Smooth muscle cell of the brain vasculature (primary cell): ENCODE measurements around the gene SLMAP.
A peak's percentile ranks its signal among the peaks of the same experiment; 100 is the strongest.
"Not testable (repeated sequence)": the region's sequence is repeated elsewhere in the genome, so short reads cannot be mapped to it uniquely, and the experiment has no call there.

Experiments used
- DNase-seq: peaks from one replicate; pipeline ENCODE4 v3.0.0-alpha.2; 2012; ENCODE audit warnings: low read depth, low spot score

SLMAP gene

GRCh38 chr3:57827757-57828156, 71.6 kb downstream of the SLMAP start:
- DNase-seq = no peak

DNA sequence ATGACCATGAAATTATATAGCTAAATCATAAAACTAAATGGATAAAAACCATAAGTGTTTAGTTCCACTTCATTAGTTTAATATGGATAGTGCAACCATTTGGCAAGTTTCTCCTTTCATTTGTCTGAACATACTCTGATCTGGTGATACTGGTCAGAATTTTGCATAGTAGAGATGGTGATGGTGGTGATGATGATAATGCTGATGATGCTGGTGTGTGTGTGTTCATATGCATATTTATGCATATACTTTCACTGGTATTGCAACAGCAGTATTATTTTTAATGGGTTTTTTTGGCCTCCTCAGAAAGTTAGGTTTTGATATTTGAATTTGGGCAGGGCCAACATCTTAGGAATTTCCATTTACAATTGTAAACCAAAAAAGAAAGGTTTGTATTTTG, 76.4 kb downstream of the SLMAP start:
- DNase-seq = no peak

GRCh38 chr3:57832900-57833313, 76.8 kb downstream of the SLMAP start:
- no peak for DNase-seq

DNA sequence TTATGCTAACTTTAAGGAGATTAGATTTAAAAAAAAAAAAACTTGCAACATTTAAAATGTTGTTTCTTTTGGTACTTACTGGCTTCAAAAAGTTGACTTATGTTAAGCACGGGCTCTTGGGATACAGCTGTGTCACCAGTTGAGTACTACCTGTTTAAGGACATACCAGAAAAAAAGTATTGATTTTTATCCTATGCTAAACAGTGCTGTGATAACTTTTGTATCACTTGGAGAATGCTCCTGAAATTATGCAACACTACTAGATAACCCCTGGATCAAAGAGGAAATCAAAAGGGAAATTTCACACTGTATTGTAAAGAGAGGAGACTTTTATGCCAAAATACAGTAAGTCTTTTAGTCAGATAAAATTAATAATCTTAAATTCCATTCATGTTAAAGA, 77.7 kb downstream of the SLMAP start:
- DNase-seq = no peak

DNA sequence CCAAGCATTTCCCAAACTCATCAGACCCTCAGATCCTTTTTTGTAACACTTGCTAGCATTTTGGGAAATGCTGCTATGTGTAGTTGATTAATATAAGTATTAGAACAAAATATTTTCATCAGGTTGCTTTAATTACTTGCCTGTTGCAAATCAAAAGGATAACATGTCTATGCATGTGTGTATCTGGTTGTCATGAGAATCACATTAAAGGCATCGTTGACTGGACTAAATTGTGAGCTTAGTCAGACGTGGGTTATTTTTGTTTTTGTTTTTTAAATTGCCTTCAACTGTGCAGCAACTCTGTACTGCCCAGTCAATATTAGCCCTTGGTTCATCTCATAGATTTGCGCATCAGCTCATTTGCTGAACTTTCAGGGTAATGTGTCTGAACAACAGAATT, 81.6 kb downstream of the SLMAP start:
- no peak for DNase-seq

- DNase-seq = no peak
These were observed 82.5 kb downstream of the SLMAP start for GRCh38 chr3:57838627-57839026.

DNA sequence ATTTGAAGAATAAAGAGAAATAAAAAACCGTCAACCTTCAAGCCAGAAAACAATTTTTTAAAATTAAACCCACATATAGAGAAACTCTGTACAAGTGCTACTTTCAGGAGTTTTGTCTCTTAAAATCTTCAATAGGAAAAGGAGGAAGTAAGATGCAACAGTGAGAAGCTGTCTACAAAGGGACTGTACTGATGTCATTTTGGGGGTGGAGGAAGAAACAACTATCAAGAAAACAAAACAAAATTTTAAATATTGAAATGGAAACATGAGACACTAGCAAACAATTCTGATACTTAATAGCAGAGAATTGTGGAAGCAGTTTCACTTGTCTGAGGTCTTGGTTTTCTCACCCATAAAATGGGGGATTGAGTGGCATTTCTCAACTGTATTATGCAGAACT, 84.4 kb downstream of the SLMAP start:
- DNase-seq = no peak

DNA sequence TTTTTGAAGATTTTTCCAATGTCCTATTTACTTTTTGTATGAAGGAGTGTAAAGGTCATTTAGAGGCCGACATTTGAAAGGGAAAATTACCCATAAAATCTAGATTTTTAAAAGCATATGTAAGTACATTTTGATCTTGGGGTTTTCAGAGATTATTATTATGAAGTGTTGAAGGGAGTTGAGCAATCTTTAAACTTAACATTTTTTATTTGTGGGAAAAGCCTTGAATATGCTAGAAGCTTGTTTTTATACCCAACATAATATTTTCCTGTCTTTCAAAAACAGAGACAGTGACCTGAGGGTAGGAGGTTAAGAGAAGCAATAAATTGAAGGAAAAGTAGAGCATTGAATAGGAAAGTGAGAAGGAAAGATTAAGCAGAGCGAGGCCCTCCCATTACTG, 85.7 kb downstream of the SLMAP start:
- DNase-seq = no peak

DNA sequence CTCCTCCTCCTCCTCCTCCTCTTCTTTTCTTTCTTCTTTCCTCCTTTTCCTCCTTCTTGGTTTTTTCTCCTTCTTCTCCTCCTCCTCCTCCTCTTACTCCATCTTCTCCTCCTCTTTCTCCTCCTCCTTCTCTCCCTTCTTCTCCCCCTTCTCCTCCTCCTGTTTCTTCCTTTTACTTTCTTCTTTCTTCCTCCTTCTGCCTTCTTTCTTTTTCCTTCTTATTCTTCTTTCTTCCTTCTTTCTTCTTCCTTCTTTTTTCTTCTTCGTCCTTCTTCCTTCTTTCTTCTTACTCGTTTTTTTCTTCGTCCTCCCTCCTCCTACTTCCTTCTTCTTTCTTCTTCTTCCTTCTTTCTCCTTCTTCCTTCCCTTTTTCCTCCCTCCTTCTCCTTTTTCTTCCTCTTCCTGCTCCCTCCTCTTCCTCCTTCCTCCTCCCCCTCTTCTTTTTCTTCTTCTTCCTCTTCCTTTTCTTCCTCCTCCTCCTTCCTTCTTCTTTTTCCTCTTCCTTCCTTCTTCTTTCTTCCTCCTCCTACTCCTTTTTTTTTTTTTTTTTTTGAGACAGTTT, 92.1 kb downstream of the SLMAP start:
- no peak for DNase-seq

DNA sequence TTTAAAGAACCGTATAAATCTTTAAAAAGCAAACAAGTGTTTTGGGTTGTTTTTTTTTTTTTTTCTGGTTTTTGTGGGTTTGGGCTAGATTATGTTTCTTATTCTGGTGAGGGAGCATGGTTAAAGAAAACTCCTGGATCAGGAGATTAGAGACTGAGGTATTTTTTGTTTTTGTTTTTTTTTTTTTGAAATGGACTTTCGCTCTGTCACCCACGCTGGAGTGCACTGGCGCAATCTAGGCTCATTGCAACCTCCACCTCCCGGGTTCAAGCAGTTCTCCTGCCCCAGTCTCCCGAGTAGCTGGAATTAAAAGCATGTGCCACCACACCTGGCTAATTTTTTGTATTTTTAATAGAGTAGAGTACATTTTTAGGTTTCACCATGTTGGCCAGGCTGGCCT, 95.2 kb downstream of the SLMAP start:
- no peak for DNase-seq

- DNase-seq = no peak
These were observed 96.8 kb downstream of the SLMAP start for GRCh38 chr3:57852896-57853295.

GRCh38 chr3:57855281-57855680, 99.2 kb downstream of the SLMAP start:
- DNase-seq = no peak

GRCh38 chr3:57855943-57856342, 99.8 kb downstream of the SLMAP start:
- no peak for DNase-seq

GRCh38 chr3:57856675-57857074, 100.6 kb downstream of the SLMAP start:
- no peak for DNase-seq

- DNase-seq = no peak
These were observed 106.8 kb downstream of the SLMAP start for GRCh38 chr3:57862894-57863293.

DNA sequence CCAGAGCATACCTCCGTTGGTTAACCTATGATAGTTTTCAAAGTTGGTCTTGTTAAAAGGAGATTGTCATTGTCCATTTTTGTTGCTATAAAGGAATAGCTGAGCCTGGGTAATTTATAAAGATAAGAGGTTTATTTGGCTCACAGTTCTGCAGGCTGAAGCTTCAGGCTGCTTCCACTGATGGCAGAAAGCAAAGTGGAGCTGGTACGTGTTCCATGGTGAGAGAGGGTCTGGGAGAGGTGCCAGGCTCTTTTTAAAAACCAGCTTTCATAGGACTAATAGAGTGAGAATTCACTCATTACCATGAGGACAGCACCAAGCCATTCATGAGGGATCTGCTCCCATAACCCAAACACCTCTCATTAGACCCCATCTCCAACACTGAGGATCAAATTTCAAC, 107.3 kb downstream of the SLMAP start:
- no peak for DNase-seq

- DNase-seq = peak; percentile 13
These were observed 108.7 kb downstream of the SLMAP start for GRCh38 chr3:57864853-57865252.

DNA sequence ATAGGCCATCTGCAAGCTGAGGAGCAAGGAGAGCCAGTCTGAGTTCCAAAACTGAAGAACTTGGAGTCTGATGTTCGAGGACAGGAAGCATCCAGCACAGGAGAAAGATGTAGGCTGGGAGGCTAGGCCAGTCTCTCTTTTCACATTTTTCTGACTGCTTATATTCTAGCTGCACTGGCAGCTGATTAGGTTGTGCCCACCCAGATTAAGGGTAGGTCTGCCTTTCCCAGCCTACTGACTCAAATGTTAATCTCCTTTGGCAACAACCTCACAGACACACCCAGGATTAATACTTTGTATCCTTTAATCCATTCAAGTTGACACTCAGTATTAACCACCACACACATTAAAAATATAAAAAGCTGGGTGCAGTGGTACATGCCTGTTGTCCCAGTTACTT, 113.0 kb downstream of the SLMAP start:
- not testable (repeated sequence) for DNase-seq

DNA sequence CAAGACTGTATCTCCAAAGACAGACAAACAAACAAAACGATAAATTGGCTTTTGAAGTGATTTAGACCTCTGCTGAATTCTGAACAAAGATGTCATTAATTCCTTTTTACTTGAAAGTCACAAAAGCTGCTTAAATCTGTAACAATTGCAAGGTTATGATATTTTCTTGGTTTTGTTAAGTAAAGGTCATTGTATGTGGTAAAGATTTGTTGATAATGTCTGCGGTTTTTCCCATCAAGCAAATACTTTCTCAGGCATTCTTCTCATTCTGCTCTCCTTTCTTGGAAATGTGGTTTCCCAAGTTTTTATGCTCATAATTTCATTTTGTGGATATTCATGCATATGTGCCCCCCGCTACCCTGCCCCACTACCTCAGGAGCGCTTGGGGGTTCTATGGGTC, 116.5 kb downstream of the SLMAP start:
- DNase-seq = no peak

DNA sequence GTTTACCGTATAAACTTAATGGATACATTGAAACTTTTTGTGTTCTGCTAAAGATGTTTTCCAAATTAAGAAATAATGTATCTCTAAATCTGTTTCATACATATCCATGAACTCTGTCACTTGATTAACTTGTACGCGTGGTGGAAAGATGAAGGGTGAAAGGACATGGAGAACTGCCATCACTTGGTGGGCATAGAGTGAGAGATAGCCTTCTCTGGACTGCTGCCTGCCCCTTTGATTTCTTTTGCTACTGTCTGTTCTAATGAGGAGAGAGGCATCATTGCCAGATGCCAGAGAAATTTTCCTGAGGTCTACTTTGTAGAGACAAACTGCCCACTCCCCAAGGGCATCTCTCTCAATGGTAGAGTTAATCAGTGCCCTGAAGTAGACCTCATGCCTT, 120.5 kb downstream of the SLMAP start:
- no peak for DNase-seq

DNA sequence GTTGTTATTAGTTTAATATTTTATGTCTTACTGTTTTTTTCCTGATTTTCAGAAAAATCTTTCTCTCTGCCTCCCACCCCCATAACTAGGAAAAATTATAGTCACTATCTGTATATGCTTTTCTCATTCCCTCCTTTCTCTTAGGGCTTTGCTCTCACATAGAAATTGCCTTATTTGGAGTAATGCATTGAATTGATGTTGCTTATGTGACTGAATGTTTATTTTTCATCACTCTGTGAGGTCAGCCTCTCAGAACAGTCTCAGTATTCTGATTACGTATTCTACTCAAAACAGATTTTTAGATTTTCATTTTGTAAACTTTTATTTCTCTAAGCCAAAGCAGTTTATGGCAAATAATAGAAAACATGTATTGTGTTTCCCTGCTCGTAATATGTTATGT, 121.0 kb downstream of the SLMAP start:
- DNase-seq = no peak

DNA sequence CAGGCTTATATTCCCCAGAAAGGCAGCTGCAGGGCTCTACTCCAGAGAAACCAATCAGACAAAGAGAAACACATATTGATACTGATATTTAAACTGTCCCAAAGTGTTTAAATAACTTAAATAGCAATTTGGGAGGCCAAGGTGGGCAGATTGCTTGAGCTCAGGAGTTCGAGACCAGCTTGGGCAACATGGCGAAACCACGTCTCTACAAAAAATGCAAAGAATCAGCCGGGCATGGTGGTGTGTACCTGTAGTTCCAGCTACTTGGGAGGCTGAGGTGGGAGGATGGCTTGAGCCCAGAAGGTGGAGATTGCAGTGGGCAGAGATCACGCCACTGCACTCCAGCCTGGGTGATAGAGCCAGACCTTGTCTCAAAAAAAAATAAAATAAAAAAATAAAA, 128.3 kb downstream of the SLMAP start:
- DNase-seq = not testable (repeated sequence)

GRCh38 chr3:57889807-57890206, 133.7 kb downstream of the SLMAP start:
- DNase-seq = no peak

- DNase-seq = no peak
These were observed 134.8 kb downstream of the SLMAP start for GRCh38 chr3:57890874-57891273.
